OCI-LY1 (cell line): ENCODE results near the gene NCCRP1.

Source experiments
- H2AFZ ChIP-seq: fragments of 200-600 bp; sonication (generic), shearing (Covaris generic); 2 replicates; pipeline ENCODE4 v1.6.0; 2014; ENCODE audit warnings: antibody characterized with exemption, mild to moderate bottlenecking, low read length
- H3F3A ChIP-seq: fragments of 200-600 bp; sonication (generic), shearing (Covaris generic); 2 replicates; pipeline ENCODE4 v1.6.0; 2014; ENCODE audit warnings: mild to moderate bottlenecking, antibody characterized with exemption, low read length, moderate library complexity; ENCODE audit not compliant: insufficient read depth
- H3K27ac ChIP-seq: fragments of 200-600 bp; sonication (generic); 2 replicates; pipeline ENCODE4 v1.5.1; 2014; ENCODE audit warnings: low read length, mixed run types, mild to moderate bottlenecking, low read depth; ENCODE audit not compliant: poor library complexity, severe bottlenecking
- H3K27me3 ChIP-seq: fragments of 200-600 bp; sonication (generic); 2 replicates; pipeline ENCODE4 v1.6.0; 2014; ENCODE audit warnings: antibody characterized with exemption, mild to moderate bottlenecking, low read length, moderate library complexity; ENCODE audit not compliant: insufficient read depth
- H3K36me3 ChIP-seq: fragments of 200-600 bp; sonication (generic); 2 replicates; pipeline ENCODE4 v1.6.1; 2014; ENCODE audit warnings: mild to moderate bottlenecking, antibody characterized with exemption, low read length, moderate library complexity, mixed read lengths; ENCODE audit not compliant: insufficient read depth
- H3K4me1 ChIP-seq: fragments of 200-600 bp; sonication (generic); 2 replicates; pipeline ENCODE4 v1.5.1; 2014; ENCODE audit warnings: mild to moderate bottlenecking, low read length, moderate library complexity; ENCODE audit not compliant: insufficient read depth, severe bottlenecking
- H3K4me2 ChIP-seq: fragments of 200-600 bp; sonication (generic), shearing (Covaris generic); 2 replicates; pipeline ENCODE4 v1.6.1; 2014; ENCODE audit warnings: low read length
- H3K4me3 ChIP-seq: fragments of 200-600 bp; sonication (generic); 2 replicates; pipeline ENCODE4 v1.5.1; 2014; ENCODE audit warnings: low read length, low read depth, mild to moderate bottlenecking, mixed read lengths; ENCODE audit not compliant: poor library complexity, severe bottlenecking
- H3K79me2 ChIP-seq: fragments of 200-600 bp; shearing (Covaris generic); 2 replicates; pipeline ENCODE4 v1.6.1; 2016; ENCODE audit warnings: mixed run types, low read length, mixed read lengths; ENCODE audit not compliant: insufficient read depth
- H3K9ac ChIP-seq: fragments of 200-600 bp; sonication (generic), shearing (Covaris generic); 2 replicates; pipeline ENCODE4 v1.6.1; 2014; ENCODE audit warnings: mild to moderate bottlenecking, low read length, mixed read lengths
- H3K9me2 ChIP-seq: fragments of 200-600 bp; sonication (generic), shearing (Covaris generic); 2 replicates; pipeline ENCODE4 v1.6.1; 2014; ENCODE audit warnings: low read depth, mild to moderate bottlenecking, low read length, mixed read lengths
- H3K9me3 ChIP-seq: fragments of 200-600 bp; shearing (Covaris generic); 2 replicates; pipeline ENCODE4 v1.6.1; 2014; ENCODE audit warnings: low read length, mixed read lengths
- H4K20me1 ChIP-seq: fragments of 200-600 bp; sonication (generic), shearing (Covaris generic); 2 replicates; pipeline ENCODE4 v1.6.0; 2016; ENCODE audit warnings: mild to moderate bottlenecking, low read length; ENCODE audit not compliant: insufficient read depth
- EZH2 ChIP-seq: fragments of 200-600 bp; sonication (generic), shearing (Covaris generic); IDR thresholded peaks from 2 replicates; pipeline ENCODE4 v1.8.0; 2017; ENCODE audit warnings: borderline replicate concordance, mixed run types, mild to moderate bottlenecking, antibody characterized with exemption, low read length, moderate library complexity, mixed read lengths
- TF ChIP-seq, protein P1 (sequence below): fragments of 200-600 bp; sonication (generic), shearing (Covaris generic); IDR thresholded peaks from 2 replicates; pipeline ENCODE4 v1.5.1; 2017; ENCODE audit warnings: mild to moderate bottlenecking, antibody characterized with exemption, low read length, moderate library complexity, mixed read lengths

The NCCRP1 gene

DNA sequence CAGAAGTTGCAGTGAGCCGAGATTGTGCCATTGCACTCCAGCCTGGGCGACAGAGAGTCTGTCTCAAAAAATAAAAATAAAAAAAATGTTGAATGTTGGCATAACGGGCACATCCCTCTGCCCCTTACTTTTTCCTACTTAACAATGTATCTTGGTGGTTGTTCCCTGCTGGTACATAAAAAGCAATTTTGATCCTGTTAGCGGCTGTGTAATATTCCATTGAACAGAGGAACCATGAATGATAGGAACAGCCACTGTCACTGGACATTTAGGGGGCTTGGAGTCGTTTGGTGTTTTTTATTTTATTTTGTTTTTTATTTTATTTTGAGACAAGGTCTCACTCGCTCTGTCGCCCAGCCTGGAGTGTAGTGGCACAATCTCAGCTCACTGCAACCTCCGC, 10.4 kb upstream of the NCCRP1 start:
- no peak overlapping the region for H2AFZ ChIP-seq
- no peaks in the 10 kb centered on the region for H3K4me1 ChIP-seq
- H3K27ac ChIP-seq: no peak overlapping the region
- H3K9ac ChIP-seq: no peak overlapping the region
- no peaks in the 10 kb centered on the region for H3K27me3 ChIP-seq
- no peaks in the 10 kb centered on the region for H4K20me1 ChIP-seq
- no peaks in the 10 kb centered on the region for H3F3A ChIP-seq
- TF ChIP-seq EZH2: no peak
- TF ChIP-seq, protein P1, sequence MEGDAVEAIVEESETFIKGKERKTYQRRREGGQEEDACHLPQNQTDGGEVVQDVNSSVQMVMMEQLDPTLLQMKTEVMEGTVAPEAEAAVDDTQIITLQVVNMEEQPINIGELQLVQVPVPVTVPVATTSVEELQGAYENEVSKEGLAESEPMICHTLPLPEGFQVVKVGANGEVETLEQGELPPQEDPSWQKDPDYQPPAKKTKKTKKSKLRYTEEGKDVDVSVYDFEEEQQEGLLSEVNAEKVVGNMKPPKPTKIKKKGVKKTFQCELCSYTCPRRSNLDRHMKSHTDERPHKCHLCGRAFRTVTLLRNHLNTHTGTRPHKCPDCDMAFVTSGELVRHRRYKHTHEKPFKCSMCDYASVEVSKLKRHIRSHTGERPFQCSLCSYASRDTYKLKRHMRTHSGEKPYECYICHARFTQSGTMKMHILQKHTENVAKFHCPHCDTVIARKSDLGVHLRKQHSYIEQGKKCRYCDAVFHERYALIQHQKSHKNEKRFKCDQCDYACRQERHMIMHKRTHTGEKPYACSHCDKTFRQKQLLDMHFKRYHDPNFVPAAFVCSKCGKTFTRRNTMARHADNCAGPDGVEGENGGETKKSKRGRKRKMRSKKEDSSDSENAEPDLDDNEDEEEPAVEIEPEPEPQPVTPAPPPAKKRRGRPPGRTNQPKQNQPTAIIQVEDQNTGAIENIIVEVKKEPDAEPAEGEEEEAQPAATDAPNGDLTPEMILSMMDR: no peak
- no peaks in the 10 kb centered on the region; the same call in 1 of the 2 replicates for H3K36me3 ChIP-seq
- H3K9me2 ChIP-seq: no peaks in the 10 kb centered on the region
- H3K79me2 ChIP-seq: no peaks in the 10 kb centered on the region
- no peak overlapping the region for H3K4me3 ChIP-seq
- H3K9me3 ChIP-seq: no peaks in the 10 kb centered on the region
- no peak overlapping the region for H3K4me2 ChIP-seq

DNA sequence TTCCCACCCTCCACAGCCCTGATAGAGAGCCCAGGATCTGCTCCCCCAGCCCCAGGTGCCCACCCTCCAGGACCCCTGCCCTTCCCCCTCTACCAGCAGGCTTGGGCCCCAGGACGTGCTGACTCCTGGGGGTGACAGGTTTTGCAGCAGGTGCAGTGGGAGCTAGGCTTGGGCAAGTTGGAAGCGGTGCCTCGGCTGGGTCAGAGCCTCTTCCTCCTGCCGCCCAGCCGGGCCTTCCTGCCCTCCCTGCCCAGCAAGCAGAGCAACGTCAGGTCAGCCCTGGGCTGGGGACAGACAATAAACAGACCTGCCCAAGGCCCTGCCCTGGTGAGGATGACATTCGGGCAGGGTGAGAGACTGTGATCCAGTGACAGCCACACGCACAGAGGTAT, 9.2 kb upstream of the NCCRP1 start:
- Histone ChIP-seq H3K9me3 (no peaks in the 10 kb centered on the region), H3K27me3 (no peaks in the 10 kb centered on the region), H3K36me3 (no peaks in the 10 kb centered on the region; the same call in 1 of the 2 replicates), H2AFZ (no peak overlapping the region), H3K27ac (no peak overlapping the region), H4K20me1 (no peaks in the 10 kb centered on the region), H3K4me3 (no peak overlapping the region), H3K4me1 (no peaks in the 10 kb centered on the region), H3K4me2 (no peak overlapping the region), H3K79me2 (no peaks in the 10 kb centered on the region), H3F3A (no peaks in the 10 kb centered on the region), H3K9ac (no peak overlapping the region), H3K9me2 (no peaks in the 10 kb centered on the region)
- TF ChIP-seq, protein P1: no peak; the same call in 1 of the 2 replicates
- TF ChIP-seq EZH2: no peak

DNA sequence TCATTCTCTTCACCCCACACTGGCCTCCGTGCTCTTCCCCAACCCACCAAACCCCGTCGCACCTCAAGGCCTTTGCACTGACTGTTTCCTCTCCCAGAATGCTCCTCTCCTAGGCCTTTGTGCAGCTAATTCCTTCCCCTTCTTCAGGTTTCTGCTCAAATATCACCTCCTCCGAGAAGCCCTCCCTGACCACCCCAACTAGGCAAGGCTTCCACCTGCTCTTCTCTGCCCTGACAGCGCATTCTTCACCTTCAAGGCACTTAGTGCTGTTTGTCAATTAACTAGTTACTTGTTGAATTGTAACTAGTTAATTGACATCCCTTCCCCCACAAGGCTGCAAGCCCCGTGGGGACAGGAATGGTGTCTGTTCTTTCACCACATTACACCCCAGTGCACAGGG, 7.8 kb upstream of the NCCRP1 start:
- no peak overlapping the region for H2AFZ ChIP-seq
- H3K36me3 ChIP-seq: no peaks in the 10 kb centered on the region
- TF ChIP-seq EZH2: no peak
- TF ChIP-seq, protein P1: no peak
- H3K79me2 ChIP-seq: no peaks in the 10 kb centered on the region
- H3K4me2 ChIP-seq: no peak overlapping the region
- no peaks in the 10 kb centered on the region for H3K9me3 ChIP-seq
- H3K4me1 ChIP-seq: no peaks in the 10 kb centered on the region
- no peaks in the 10 kb centered on the region for H3F3A ChIP-seq
- H3K9ac ChIP-seq: no peak overlapping the region
- no peak overlapping the region for H3K4me3 ChIP-seq
- no peaks in the 10 kb centered on the region for H3K27me3 ChIP-seq
- no peak overlapping the region for H3K27ac ChIP-seq
- H3K9me2 ChIP-seq: no peaks in the 10 kb centered on the region
- H4K20me1 ChIP-seq: no peaks in the 10 kb centered on the region
